Measurements from ENCODE around the gene PILRB.
"Not testable (repeated sequence)": the region's sequence is repeated elsewhere in the genome, so short reads cannot be mapped to it uniquely, and the experiment has no call there.

PILRB gene

GRCh38 chr7:100358027-100358856 lies at the start of gene PILRB:
Gene PILRB, plus strand, starts transcription at chr7:100358117. Its CDS starts 186 bp downstream, at chr7:100358303.
- DNase-seq = no peak

- not testable (repeated sequence) for DNase-seq
Observed at GRCh38 chr7:100318329-100318728, 39.6 kb upstream of the PILRB start.

- not testable (repeated sequence) for DNase-seq
Observed at GRCh38 chr7:100321648-100322047, 36.3 kb upstream of the PILRB start.

GRCh38 chr7:100324194-100324593 lies 33.7 kb upstream of the PILRB start:
- DNase-seq = not testable (repeated sequence)

- not testable (repeated sequence) for DNase-seq
Observed at GRCh38 chr7:100325671-100326070, 32.2 kb upstream of the PILRB start.

- DNase-seq = not testable (repeated sequence)
Observed at GRCh38 chr7:100326914-100327313, 31.0 kb upstream of the PILRB start.

GRCh38 chr7:100335566-100336466 lies 22.1 kb upstream of the PILRB start:
- peak; percentile 92 for DNase-seq

- not testable (repeated sequence) for DNase-seq
Observed at GRCh38 chr7:100338083-100338696, 19.7 kb upstream of the PILRB start.

- DNase-seq = not testable (repeated sequence)
Observed at GRCh38 chr7:100341286-100341685, 16.6 kb upstream of the PILRB start.

- no peak for DNase-seq
Observed at GRCh38 chr7:100342765-100343164, 15.2 kb upstream of the PILRB start.

- not testable (repeated sequence) for DNase-seq
Observed at GRCh38 chr7:100344124-100344559, 13.8 kb upstream of the PILRB start.

GRCh38 chr7:100344560-100345287 lies 13.2 kb upstream of the PILRB start:
- DNase-seq = peak; percentile 95 to 97

- peak; percentile 83 to 85 for DNase-seq
Observed at GRCh38 chr7:100345288-100345672, 12.6 kb upstream of the PILRB start.

GRCh38 chr7:100346921-100347320 lies 11.0 kb upstream of the PILRB start:
- DNase-seq = no peak

GRCh38 chr7:100348805-100349204 lies 9.1 kb upstream of the PILRB start:
- no peak for DNase-seq

- DNase-seq = no peak
Observed at GRCh38 chr7:100349757-100350156, 8.2 kb upstream of the PILRB start.

GRCh38 chr7:100351657-100352058 lies 6.3 kb upstream of the PILRB start:
- DNase-seq = no peak

- not testable (repeated sequence) for DNase-seq
Observed at GRCh38 chr7:100352230-100352781, 5.6 kb upstream of the PILRB start.

- DNase-seq = no peak
Observed at GRCh38 chr7:100352984-100353684, 4.8 kb upstream of the PILRB start.

- peak; percentile 31 to 56 for DNase-seq
Observed at GRCh38 chr7:100353685-100354330, 4.1 kb upstream of the PILRB start.
